GM13977 (cell line): ENCODE data around the gene PGBD4.

Source experiments
- DNase-seq: peaks from one replicate; pipeline ENCODE4 v3.0.0; 2012; ENCODE audit warnings: low spot score
- CTCF ChIP-seq: IDR thresholded peaks from 2 replicates; pipeline ENCODE4 v1.5.1; 2012; ENCODE audit warnings: mild to moderate bottlenecking, control low read depth; ENCODE audit not compliant: insufficient read depth; ENCODE audit errors: extremely low read depth, missing control alignments
- in situ Hi-C: fragments of 300-500 bp; cut with MboI; formaldehyde crosslinking; loops from one replicate; pipeline ENCODE4 v1.12.0; 2022; ENCODE audit warnings: low sequenced_read_pairs, low pct_unique_long_range_greater_than_20kb, mixed read lengths, inconsistent platforms; ENCODE audit not compliant: unreplicated experiment

Gene PGBD4

GRCh38 chr15:34122771-34123183 lies 20.9 kb downstream of the PGBD4 start:
- DNase-seq: no peak
- no peak for TF ChIP-seq CTCF
- in situ Hi-C loops: loop anchor here (25.0 kb wide), 1 partner anchor 90 kb away; the partner anchor contains the start of gene KATNBL1

- no peak for DNase-seq
- in situ Hi-C loops: loop anchor here (25.0 kb wide), 1 partner anchor 88 kb away; the partner anchor contains the start of gene KATNBL1
- no peak for TF ChIP-seq CTCF
Observed at GRCh38 chr15:34124651-34125050, 22.8 kb downstream of the PGBD4 start.

- no peak for TF ChIP-seq CTCF
- no peak for DNase-seq
- in situ Hi-C loops: no loop called here
Observed at GRCh38 chr15:34125945-34126344, 24.1 kb downstream of the PGBD4 start.

GRCh38 chr15:34126522-34126921 lies 24.6 kb downstream of the PGBD4 start:
- TF ChIP-seq CTCF: no peak
- in situ Hi-C loops: no loop called here
- DNase-seq: no peak

- DNase-seq: no peak
- in situ Hi-C loops: no loop called here
- no peak for TF ChIP-seq CTCF
Observed at GRCh38 chr15:34128898-34129297, 27.0 kb downstream of the PGBD4 start.

GRCh38 chr15:34132881-34133280 lies 31.0 kb downstream of the PGBD4 start:
- no peak for TF ChIP-seq CTCF
- in situ Hi-C loops: no loop called here
- no peak for DNase-seq

GRCh38 chr15:34133511-34133910 lies 31.6 kb downstream of the PGBD4 start:
- TF ChIP-seq CTCF: no peak
- in situ Hi-C loops: no loop called here
- no peak for DNase-seq
